ENCODE measurements around the gene RAI1.

GRCh38 chr17:17789410-17789809 is 108.2 kb downstream of the RAI1 start:
- TF ChIP-seq, protein P1, sequence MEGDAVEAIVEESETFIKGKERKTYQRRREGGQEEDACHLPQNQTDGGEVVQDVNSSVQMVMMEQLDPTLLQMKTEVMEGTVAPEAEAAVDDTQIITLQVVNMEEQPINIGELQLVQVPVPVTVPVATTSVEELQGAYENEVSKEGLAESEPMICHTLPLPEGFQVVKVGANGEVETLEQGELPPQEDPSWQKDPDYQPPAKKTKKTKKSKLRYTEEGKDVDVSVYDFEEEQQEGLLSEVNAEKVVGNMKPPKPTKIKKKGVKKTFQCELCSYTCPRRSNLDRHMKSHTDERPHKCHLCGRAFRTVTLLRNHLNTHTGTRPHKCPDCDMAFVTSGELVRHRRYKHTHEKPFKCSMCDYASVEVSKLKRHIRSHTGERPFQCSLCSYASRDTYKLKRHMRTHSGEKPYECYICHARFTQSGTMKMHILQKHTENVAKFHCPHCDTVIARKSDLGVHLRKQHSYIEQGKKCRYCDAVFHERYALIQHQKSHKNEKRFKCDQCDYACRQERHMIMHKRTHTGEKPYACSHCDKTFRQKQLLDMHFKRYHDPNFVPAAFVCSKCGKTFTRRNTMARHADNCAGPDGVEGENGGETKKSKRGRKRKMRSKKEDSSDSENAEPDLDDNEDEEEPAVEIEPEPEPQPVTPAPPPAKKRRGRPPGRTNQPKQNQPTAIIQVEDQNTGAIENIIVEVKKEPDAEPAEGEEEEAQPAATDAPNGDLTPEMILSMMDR (conservative IDR thresholded peaks at IDR 0.05; ENCODE audit: low read length), result no peak
- TF ChIP-seq EZH2phosphoT487 (IDR thresholded peaks at IDR 0.05; ENCODE audit: borderline replicate concordance, low read depth, low read length), result no peak

Measured in OCI-LY7 (cell line).